ENCODE measurements around the gene ARHGAP29. TPM values are rescaled to one million over a fixed set of nuclear protein-coding genes. Genes with fewer than 3 reads are reported as not detected.

ARHGAP29 gene
- total and polyA plus RNA-seq, 7 donors, result 1.2 to 48.2 (median 23.2) TPM

DNA sequence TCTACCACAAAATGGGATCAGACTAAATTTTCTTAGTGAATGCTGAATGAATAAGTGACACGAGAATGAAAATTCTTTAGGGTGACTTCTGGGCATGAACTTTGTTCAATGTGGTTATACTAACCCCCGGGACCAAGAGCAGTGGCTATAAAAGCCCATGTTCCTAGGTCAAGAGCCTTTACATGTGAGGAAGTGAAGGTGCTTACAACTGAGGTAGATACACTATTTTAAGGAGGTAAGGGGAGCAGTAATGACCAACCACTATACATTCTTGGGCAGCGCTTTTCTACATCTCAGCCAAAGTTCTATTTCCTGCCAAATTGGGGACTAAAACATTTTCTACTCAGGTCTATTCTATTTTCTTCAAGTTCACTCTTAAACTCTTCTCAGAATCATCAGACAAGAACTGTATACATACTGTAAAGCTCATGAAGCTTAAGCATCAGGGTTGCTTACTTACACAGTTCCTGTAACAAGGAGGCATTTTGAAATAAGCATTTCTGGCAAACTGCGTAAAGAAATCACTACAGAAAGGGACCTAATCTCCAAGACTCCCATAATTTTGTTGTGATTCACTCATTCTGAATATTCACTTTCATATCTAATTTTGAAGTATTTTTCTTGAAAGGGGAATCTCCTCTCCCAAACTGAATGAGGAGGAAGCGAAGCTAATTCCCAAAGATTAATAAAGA lies 8.5 kb upstream of the ARHGAP29 start:
- TF ChIP-seq, protein P1, sequence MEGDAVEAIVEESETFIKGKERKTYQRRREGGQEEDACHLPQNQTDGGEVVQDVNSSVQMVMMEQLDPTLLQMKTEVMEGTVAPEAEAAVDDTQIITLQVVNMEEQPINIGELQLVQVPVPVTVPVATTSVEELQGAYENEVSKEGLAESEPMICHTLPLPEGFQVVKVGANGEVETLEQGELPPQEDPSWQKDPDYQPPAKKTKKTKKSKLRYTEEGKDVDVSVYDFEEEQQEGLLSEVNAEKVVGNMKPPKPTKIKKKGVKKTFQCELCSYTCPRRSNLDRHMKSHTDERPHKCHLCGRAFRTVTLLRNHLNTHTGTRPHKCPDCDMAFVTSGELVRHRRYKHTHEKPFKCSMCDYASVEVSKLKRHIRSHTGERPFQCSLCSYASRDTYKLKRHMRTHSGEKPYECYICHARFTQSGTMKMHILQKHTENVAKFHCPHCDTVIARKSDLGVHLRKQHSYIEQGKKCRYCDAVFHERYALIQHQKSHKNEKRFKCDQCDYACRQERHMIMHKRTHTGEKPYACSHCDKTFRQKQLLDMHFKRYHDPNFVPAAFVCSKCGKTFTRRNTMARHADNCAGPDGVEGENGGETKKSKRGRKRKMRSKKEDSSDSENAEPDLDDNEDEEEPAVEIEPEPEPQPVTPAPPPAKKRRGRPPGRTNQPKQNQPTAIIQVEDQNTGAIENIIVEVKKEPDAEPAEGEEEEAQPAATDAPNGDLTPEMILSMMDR (IDR thresholded peaks at IDR 0.05), result no peak
- TF ChIP-seq POLR2A (IDR thresholded peaks at IDR 0.05) (no peak), POLR2AphosphoS5 (IDR thresholded peaks at IDR 0.05) (no peak), EP300 (IDR thresholded peaks at IDR 0.05) (no peak)
- no peak for DNase-seq
- Histone ChIP-seq H3K9me3 (peaks cover 0 to 8% (median 2%) of the 10 kb centered on the region in 4 donors), H3K4me1 (peaks cover 0 to 10% (median 7%) of the 10 kb centered on the region in 4 donors), H3K27me3 (no peaks in the 10 kb centered on the region), H3K27ac (peak overlapping the region; percentile 50 to 78 (median 72)), H3K36me3 (no peaks in the 10 kb centered on the region), H3K4me3 (peak overlapping the region in 1 of 4 donors; percentile 90)
- intact Hi-C loops (cut with DNase I), result no loop called here
- 55 to 77% methylated on average over 5 of the region's 5 CpGs for WGBS, 2 donors

DNA sequence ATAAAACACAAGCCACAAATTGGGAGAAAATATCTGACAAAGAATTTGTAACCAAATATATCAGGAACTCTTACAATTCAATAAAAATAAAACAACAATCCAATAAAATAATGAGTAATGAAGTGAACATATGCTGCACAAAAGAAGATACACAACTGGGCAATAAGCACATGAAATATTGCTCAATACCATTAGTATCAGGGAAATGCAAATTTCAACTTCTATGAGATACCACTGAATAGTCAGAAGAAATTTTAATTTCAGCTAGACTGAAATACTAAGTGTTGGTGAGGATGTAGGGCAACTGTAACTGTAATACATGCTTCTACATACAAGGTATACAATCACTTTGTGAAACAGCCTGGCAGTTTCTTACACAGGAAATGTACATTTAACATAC lies 7.4 kb upstream of the ARHGAP29 start:
- Histone ChIP-seq H3K4me1 (peaks cover 0 to 10% (median 7%) of the 10 kb centered on the region in 4 donors), H3K27ac (peak overlapping the region in 1 of 4 donors; percentile 78), H3K27me3 (no peaks in the 10 kb centered on the region), H3K9me3 (peaks cover 0 to 8% (median 2%) of the 10 kb centered on the region in 4 donors), H3K36me3 (no peaks in the 10 kb centered on the region), H3K4me3 (no peak overlapping the region)
- intact Hi-C loops (cut with DNase I), result no loop called here
- DNase-seq, result no peak
- TF ChIP-seq POLR2A (IDR thresholded peaks at IDR 0.05), result no peak
- TF ChIP-seq, protein P1 (IDR thresholded peaks at IDR 0.05), result no peak
- no peak for TF ChIP-seq POLR2AphosphoS5 (IDR thresholded peaks at IDR 0.05)
- TF ChIP-seq EP300 (IDR thresholded peaks at IDR 0.05), result no peak

DNA sequence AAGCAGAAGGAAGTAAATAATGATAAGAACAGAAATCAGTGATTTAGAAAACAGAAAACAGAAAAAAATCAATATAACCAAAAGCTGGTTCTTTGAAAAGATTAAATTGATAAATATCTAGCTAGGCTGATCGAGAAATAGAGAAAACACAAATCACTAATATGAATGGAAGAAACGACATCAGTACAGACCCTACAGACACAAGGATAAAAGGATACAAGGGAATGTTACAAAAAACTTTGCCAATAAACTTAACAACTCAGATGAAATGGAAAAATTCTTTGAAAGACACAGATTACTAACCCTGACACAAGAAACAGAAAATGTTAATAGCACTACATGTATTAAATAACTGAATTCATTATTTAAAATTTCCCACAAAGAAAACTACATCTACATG lies 6.3 kb upstream of the ARHGAP29 start:
- H3K4me3 ChIP-seq, result no peak overlapping the region
- intact Hi-C loops (cut with DNase I), result no loop called here
- H3K4me1 ChIP-seq, result peaks cover 0 to 10% (median 7%) of the 10 kb centered on the region in 4 donors
- no peaks in the 10 kb centered on the region for H3K36me3 ChIP-seq
- H3K27me3 ChIP-seq, result no peaks in the 10 kb centered on the region
- 87 to 89% methylated on average over 2 of the region's 2 CpGs for WGBS, 2 donors
- H3K27ac ChIP-seq, result no peak overlapping the region
- no peak for DNase-seq
- peaks cover 0 to 8% (median 2%) of the 10 kb centered on the region in 4 donors for H3K9me3 ChIP-seq
- TF ChIP-seq EP300 (IDR thresholded peaks at IDR 0.05), result no peak
- no peak for TF ChIP-seq POLR2A (IDR thresholded peaks at IDR 0.05)
- TF ChIP-seq, protein P1 (IDR thresholded peaks at IDR 0.05), result no peak

DNA sequence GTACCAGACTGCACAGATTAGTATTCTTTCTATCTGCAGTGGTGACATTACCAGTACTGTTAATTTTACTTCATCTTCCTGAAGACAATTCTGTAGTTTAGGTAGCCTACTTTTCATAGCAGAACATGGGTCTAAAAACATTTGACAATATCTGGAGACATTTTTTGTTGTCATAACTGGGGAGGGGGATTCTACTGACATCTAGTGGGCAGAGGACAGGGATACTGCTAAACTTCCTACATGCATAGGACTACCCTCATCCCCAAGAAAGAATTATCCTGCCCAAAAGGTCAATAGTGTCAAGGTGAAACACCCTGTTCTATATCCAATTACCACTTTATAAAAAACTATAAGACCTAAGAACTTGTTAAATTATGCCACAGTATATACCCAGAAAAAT lies 3.4 kb upstream of the ARHGAP29 start:
- peaks cover 0 to 8% (median 2%) of the 10 kb centered on the region in 4 donors for H3K9me3 ChIP-seq
- TF ChIP-seq POLR2A (IDR thresholded peaks at IDR 0.05) (no peak), POLR2AphosphoS5 (IDR thresholded peaks at IDR 0.05) (no peak), EP300 (IDR thresholded peaks at IDR 0.05) (no peak)
- TF ChIP-seq, protein P1 (IDR thresholded peaks at IDR 0.05), result no peak
- H3K36me3 ChIP-seq, result no peaks in the 10 kb centered on the region
- no peak overlapping the region for H3K27ac ChIP-seq
- DNase-seq, result no peak
- intact Hi-C loops (cut with DNase I), result no loop called here
- peaks cover 0 to 9% (median 6%) of the 10 kb centered on the region in 4 donors for H3K4me1 ChIP-seq
- no peaks in the 10 kb centered on the region for H3K27me3 ChIP-seq
- no peak overlapping the region for H3K4me3 ChIP-seq

All from sigmoid colon (tissue), 7 donors.